ENCODE results near the gene SMIM44.

The SMIM44 gene

DNA sequence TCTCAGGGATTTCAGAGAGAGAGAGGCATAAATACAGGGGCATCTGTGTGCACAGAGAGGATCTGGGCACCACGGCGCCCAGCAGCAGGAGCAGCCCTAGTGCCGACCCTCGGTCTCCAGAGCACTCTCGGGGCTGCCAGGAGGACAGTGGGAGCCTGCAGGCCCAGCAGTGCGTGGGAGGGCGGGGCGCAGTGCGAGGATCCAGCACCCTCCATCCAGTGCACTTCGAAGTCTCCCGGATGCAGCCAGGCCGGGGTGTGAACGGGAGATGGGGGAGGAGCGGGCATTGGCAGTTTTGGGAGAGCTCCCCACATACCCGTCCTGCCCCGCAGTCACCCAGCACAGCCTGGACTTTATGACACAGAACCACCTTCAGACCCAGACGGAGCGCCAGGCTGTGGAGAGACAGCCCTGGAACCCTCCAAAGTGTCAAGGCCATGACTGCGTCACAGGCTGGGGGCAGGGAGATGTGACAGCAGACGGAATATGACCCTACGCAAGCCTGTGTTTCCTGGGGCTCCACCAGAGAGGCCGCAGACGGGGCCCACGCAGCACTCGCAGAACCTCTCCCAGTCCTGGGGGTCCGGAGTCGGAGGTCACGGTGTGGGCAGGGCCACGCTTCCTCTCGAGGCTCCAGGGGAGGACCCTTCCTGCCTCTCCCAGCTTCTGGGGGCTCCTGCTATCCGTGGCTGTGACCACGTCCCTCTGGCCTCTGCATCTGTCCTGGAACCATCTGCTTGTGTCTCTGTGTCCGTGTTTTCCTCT, 41.0 kb upstream of the SMIM44 start:
- Histone ChIP-seq H3K4me1 (ENCODE audit: control insufficient read depth in 1 of 2, insufficient read depth in 1 of 2, low read depth in 1 of 2, low read length in 1 of 2) (no peaks in the 10 kb centered on the region), H3K27ac (no peak overlapping the region), H3K27me3 (no peaks in the 10 kb centered on the region), H3K36me3 (peaks cover 84% of the 10 kb centered on the region), H3K9me3 (no peaks in the 10 kb centered on the region), H3K4me3 (ENCODE audit: low read depth in 1 of 2, low read length in 1 of 2) (no peak overlapping the region)
- TF ChIP-seq CTCF (IDR thresholded peaks at IDR 0.05), result no peak

DNA sequence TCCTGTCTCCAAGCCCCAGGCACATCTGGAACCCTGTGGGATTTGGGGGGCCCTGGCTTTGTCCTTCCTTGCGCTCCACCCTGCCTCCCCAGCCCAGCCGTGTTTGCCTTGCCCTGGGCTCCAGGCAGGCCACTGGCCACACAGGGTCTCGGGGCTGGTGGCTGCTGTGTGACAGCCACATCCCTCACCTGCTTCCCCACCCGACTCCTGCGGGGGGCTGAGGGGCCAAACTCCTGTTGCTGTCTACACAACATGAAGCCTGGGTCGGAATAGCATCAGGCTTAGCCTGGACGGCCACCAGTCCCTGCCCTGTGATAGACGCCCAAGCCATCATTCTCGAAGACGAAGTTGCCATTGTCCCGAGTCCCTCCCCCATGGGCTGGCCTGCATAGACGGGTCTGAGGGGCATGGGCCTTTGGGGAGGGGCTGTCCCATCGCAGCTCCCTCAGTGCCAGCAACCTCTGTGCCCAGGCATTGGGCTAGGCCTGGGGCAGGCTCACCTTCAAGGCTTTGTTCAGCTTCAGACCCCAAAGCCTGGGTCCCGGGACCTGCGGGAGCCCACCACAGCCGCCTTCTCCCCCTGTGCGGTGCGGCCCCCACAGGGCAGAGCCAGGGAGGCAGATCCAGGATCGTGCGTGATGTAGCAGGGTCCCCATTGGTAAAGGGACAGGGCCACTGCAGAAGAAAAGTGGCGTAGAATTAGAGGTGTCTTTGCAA, 40.3 kb upstream of the SMIM44 start:
- no peak overlapping the region for H3K4me3 ChIP-seq (ENCODE audit: low read depth in 1 of 2, low read length in 1 of 2)
- peaks cover 92% of the 10 kb centered on the region for H3K36me3 ChIP-seq
- no peaks in the 10 kb centered on the region for H3K9me3 ChIP-seq
- H3K27ac ChIP-seq, result no peak overlapping the region
- no peak for TF ChIP-seq CTCF (IDR thresholded peaks at IDR 0.05)
- no peaks in the 10 kb centered on the region for H3K27me3 ChIP-seq
- H3K4me1 ChIP-seq (ENCODE audit: control insufficient read depth in 1 of 2, insufficient read depth in 1 of 2, low read depth in 1 of 2, low read length in 1 of 2), result no peaks in the 10 kb centered on the region

DNA sequence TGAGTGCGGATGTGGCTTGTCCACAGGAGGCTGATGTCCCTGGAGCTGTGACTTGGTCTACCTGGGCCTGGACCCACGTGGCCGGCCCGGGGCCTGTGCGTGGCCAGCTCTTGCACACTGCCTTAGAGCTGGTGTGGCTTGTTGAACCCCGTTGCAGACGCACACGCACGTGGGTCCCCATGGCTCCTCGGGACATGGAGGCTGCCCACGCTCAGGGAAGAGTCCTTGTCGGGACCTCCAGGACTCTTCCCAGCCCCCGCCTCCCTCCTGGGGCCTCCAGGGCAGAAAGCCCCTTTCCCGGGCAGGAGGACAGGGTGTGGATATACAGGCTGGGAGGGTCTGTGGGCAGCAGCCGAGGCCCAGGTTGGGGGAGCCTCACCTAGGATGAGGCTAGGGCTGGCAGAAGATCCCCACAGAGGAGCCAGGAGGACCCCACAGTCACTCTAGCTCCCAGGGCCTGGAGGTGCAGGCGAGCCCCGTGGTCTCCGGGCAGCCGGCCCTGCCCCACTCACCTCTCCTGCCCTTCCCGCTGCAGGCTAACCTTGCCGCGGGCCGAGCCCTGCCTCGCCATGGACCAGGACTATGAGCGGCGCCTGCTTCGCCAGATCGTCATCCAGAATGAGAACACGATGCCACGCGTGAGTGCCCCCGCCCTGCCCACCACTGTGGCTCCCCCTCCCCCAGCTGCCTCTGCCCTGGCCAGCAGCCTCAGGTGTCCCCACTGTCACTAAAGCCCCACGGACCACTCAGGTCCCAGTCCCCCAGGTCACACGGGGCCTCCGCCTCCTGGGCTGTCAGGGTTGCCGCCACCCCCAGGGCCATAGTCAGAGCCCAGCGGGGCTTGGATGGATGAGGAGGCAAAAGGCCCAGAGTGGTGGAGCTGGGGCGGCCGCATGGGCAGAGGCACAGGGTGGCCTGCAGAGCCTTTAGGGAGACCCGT, 39.5 kb upstream of the SMIM44 start:
- Histone ChIP-seq H3K36me3 (peaks cover 86% of the 10 kb centered on the region), H3K4me1 (ENCODE audit: control insufficient read depth in 1 of 2, insufficient read depth in 1 of 2, low read depth in 1 of 2, low read length in 1 of 2) (no peaks in the 10 kb centered on the region), H3K27ac (no peak overlapping the region), H3K4me3 (ENCODE audit: low read depth in 1 of 2, low read length in 1 of 2) (no peak overlapping the region), H3K9me3 (no peaks in the 10 kb centered on the region), H3K27me3 (no peaks in the 10 kb centered on the region)
- TF ChIP-seq CTCF (IDR thresholded peaks at IDR 0.05), result no peak

- H3K27me3 ChIP-seq, result no peaks in the 10 kb centered on the region
- no peak for TF ChIP-seq CTCF (IDR thresholded peaks at IDR 0.05)
- peak overlapping the region; percentile 0 for H3K27ac ChIP-seq
- H3K9me3 ChIP-seq, result no peaks in the 10 kb centered on the region
- H3K4me1 ChIP-seq (ENCODE audit: control insufficient read depth in 1 of 2, insufficient read depth in 1 of 2, low read depth in 1 of 2, low read length in 1 of 2), result no peaks in the 10 kb centered on the region
- H3K4me3 ChIP-seq (ENCODE audit: low read depth in 1 of 2, low read length in 1 of 2), result no peak overlapping the region
- H3K36me3 ChIP-seq, result peaks cover 76% of the 10 kb centered on the region
Measured at GRCh38 chr19:3521104-3521445, 37.8 kb upstream of the SMIM44 start.

- H3K27ac ChIP-seq, result peak overlapping the region; percentile 0
- H3K27me3 ChIP-seq, result no peaks in the 10 kb centered on the region
- no peaks in the 10 kb centered on the region for H3K4me1 ChIP-seq (ENCODE audit: control insufficient read depth in 1 of 2, insufficient read depth in 1 of 2, low read depth in 1 of 2, low read length in 1 of 2)
- peaks cover 70% of the 10 kb centered on the region for H3K36me3 ChIP-seq
- TF ChIP-seq CTCF (IDR thresholded peaks at IDR 0.05), result no peak
- H3K9me3 ChIP-seq, result no peaks in the 10 kb centered on the region
- no peak overlapping the region for H3K4me3 ChIP-seq (ENCODE audit: low read depth in 1 of 2, low read length in 1 of 2)
Measured at GRCh38 chr19:3520166-3521103, 37.2 kb upstream of the SMIM44 start.
